Right renal cortex interstitium (tissue), 3 donors: ENCODE measurements around the gene CNTN1. TPM values are rescaled to one million over a fixed set of nuclear protein-coding genes. Genes with fewer than 3 reads are reported as not detected.

Experiments
- DNase-seq, 3 donors: peaks; one replicate each; pipeline ENCODE4 v3.0.0-alpha.2; 2013; ENCODE audit warnings: low read depth in 3 of 3, low spot score in 2 of 3
- polyA plus RNA-seq, 3 donors: library from polyadenylated mRNA; unstranded; fragments of 120-200 nt; gene quantifications; one replicate each; pipeline ENCODE4 v1.2.1, GENCODE V29; 2013; ENCODE audit not compliant: insufficient read length in 3 of 3

CNTN1 gene
- polyA plus RNA-seq, 3 donors, result 43.2 to 56.5 (median 51.0) TPM

DNA sequence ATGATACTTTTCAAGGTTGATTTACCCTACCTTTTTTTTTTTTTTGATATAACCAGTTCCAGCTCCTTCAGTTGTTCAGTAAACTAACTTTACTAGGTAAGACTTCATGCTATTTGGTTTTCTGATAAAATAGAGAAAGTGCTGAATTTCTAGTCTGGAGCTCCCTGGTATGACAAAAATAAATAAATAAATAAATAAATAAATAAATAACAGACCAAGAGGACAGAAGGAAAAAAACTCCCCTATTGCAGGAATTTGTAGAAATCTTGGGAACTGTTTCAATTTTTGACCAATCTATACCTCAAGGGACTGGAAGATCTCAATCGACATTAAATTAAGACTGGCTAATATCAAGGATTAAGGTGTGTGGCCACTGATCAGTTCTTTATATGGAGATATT, 265.2 kb downstream of the CNTN1 start:
- DNase-seq, result no peak

GRCh38 chr12:40959041-40959440, 266.8 kb downstream of the CNTN1 start:
- DNase-seq, result no peak

DNA sequence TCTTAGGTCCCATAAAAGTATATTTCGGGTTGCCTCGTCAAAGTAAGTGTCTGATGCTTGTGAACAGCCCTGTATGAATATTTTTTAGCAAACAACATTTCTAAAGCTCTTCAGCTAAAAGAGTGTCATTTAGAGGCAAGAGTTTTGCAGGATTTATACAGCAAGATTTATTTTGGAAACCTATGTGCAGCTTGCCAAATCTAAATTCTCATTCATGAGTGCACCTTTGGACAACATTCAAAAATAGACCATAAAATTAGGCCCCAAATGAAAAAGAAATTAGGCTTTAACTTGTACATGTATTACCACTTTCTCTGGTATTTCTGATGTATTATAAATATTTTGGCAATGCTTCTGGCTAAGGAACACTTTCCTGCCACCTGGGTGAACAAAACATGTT, 271.5 kb downstream of the CNTN1 start:
- DNase-seq, result no peak

DNA sequence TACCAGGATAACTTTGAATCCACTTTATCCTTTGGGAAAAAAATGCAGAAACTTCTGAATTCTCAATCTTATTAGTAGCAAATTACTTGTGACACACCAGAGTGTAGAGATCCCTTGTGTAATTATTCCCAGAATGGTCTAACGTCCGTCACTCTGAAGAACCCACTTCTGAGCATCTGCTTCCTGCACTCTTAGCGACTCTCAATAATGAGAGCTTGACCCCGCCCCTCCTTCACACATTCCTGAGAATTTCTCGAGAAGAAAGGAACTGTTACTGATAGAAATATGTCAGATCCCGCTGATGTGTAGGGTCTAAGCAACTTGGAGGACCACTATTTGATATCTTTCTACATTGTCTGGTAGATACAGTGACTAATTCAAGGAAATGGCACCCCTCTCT, 277.6 kb downstream of the CNTN1 start:
- no peak for DNase-seq

- no peak for DNase-seq
Measured at GRCh38 chr12:40970320-40970907, 278.2 kb downstream of the CNTN1 start.

DNA sequence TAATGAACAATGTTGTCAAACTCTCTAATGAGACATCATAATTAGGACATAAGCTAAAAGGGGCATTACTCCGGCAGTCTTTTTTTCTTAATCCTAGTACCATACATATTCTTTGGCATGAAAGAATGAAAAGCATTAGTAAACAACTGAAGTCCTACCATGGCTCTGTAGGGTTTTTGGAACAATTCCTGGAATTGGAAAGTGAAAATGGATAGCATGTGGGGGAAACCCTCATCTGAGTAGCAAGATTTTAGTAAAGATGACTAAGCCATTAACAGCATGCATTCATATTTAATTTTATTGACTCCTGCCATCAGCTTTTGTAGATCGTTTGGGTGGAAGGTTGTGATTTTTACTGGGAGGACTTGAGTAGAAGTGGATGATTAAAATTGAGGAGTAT, 279.7 kb downstream of the CNTN1 start:
- DNase-seq, result no peak

- DNase-seq, result no peak
Measured at GRCh38 chr12:40976546-40976945, 284.3 kb downstream of the CNTN1 start.

GRCh38 chr12:40980427-40980961, 288.3 kb downstream of the CNTN1 start:
- DNase-seq, result no peak

- DNase-seq, result no peak
Measured at GRCh38 chr12:40986001-40986400, 293.8 kb downstream of the CNTN1 start.

DNA sequence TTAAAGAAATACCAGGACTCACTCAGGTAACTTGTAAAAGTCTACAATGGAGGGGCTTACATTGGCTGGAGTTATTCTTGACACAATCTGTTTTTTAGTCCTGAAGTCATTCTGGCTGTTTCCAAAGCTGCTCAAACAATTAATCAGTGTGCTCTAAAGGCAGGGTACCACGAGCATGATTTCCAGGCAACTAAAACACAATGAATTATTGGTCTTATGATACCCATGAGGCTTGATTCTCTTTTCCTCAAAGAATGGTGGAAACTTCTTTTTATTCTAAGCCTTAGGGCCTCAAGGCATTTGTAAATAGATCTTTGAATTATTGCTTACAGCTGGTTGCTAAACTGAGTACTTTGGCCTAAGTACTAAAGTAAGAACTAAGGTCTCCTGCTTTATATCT, 296.1 kb downstream of the CNTN1 start:
- DNase-seq, result no peak

GRCh38 chr12:40988824-40989223, 296.6 kb downstream of the CNTN1 start:
- no peak for DNase-seq

DNA sequence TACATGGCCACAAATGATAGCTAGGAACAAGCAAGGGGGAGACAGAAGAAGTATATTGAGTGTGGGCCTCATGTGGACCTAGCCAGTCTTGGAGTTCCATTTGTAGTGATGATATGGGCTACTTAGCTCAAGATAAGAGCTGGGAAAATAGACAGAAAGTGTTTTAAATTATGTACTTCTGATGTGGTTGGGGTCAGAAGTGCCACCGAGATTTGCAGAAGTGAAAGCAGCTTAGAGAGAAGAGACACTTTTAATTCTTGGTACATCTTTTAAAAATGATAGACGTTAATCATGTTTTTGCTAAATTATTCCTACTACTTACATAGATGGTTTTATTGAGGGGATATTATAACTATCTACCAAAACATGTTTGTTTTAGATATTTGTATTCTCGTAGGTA, 297.5 kb downstream of the CNTN1 start:
- DNase-seq, result no peak

DNA sequence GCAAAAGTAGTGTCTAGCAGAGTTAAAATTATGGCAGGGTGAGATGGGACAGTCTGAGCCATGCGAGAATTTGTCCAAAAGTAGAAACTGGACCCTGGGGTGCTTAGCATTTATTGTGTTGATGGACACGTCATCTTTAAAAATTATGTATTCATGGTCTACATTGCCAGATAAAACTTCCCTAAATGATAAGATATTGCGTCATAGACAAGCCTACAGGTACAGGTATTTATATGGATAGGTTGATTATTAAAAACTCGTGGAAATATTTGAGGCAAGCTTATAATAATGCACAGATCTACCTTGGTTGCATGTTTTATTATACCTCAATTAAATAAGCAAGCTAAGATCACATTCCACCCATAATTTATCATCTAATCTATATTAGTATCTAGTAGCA, 299.9 kb downstream of the CNTN1 start:
- no peak for DNase-seq

DNA sequence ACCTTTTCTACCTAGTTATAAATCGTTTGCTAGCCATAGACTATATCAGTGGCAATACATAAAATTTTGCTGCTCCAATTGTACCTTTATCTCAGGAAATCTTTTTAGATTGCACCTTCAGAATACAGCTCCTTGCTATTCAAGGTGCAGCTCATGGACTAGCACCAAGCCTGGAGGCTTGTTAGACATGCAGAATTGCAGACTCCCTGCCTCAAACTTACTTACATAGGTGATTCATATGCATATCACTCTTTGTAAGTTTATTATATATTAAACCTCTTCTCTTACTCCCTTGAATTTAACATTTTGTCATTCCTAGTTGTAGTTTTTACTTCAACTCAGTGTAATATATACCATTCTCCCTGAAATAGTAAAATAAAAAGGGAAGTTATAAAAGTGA, 300.4 kb downstream of the CNTN1 start:
- DNase-seq, result no peak

DNA sequence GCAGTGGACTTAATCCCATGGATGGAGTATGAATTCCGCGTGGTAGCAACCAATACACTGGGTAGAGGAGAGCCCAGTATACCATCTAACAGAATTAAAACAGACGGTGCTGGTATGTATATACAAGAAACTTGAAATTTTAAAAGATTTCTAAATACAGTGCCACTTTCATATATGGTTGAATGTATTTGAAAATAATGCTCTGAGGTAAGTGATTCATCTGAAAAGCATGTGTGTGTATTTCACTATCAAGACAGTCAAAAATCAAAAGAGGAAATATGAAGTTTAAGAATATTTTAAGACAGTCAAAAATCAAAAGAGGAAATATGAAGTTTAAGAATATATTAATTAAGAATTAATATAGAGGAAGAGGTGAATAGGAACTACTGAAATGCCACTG, 300.9 kb downstream of the CNTN1 start:
- no peak for DNase-seq

DNA sequence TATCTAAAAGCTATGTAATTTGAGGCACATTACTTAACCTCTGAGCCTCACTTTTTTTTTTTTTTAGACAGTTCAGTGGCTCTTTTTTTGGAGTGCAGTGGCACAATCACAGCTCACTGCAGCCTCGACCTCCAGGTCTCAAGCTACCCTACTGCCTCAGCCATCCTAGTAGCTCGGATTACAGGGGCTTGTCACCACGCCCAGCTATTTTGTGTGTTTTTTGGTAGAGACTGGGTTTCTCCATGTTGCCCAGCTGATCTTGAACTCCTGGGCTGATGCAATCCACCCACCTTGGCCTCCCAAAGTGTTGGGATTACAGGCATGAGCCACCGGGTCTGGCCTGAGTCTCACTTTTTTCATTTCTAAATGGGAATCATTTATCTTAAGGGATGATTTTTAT, 303.9 kb downstream of the CNTN1 start:
- DNase-seq, result no peak

DNA sequence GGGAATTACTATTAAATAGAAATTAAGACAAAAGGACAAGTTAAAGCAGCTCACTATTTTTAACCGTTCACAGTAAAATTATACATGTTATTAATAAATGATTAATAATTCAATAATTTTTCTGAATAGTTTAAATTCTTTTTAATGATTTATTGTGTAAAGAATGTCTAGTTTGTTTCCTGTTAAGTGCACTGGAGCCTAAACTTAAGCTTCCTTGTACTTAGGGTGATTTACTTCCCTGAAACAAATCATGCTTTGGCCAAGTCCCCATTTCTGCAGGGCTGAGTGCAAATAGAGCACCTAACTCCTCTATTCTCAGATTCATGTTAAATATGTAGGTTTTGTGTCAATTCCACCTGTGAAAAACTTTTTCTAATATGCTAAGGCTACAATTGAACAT, 307.0 kb downstream of the CNTN1 start:
- DNase-seq, result peak in 1 of 3 donors; percentile 15

DNA sequence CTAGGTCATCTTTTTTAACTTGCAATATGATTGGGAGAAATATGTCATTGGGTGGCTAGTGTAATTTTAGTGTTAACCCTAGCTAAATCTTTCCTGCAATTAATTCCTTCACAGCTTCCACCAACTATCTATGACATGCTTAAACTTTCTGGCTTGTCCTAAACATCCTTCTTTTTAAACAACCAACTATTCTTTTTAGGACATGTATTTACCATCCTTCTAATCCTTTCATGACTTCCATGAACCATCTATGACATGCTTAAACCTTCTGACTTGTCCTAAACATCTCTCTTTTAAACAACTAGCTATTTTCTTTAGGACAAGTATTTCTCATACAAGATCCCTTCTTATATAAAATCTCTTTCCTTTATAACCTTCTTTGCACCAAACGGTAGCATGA, 316.2 kb downstream of the CNTN1 start:
- DNase-seq, result no peak

DNA sequence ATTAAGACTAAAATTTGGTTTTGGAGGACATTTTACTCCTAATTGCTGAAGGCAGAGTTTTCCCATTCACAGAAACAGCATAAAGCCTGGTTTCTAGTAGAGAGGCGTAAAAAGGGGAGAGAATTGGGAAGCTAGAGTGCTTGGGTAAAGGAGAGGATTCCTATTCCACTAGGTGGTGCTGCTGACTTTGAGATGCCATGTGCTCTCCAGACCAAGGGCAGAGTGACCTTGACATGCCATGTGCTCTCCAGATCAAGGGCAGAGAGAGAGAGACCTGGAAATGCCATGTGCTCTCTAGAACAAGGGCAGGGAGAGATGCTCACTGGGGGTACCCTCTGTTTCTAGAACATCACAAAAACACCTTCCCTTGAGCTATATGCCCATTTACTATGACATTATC, 319.7 kb downstream of the CNTN1 start:
- DNase-seq, result no peak

- no peak for DNase-seq
Measured at GRCh38 chr12:41013881-41014642, 321.8 kb downstream of the CNTN1 start.

DNA sequence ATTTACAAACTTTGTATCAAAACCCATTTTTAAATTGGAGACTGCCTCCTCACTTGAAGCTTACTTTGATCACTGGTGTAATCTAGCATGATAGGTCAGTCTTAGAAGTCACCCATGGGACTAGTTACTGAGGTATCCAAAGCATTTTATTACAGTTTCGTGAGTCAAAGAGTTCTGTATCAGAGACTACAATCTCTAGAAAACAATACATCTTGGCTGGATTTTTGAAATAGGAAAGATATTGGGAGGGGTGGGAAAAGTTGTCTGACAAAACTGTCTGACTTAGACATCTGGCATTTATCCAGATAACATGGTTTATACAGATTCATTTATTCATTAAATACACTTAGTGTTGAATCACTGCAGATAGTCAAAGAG, 322.4 kb downstream of the CNTN1 start:
- DNase-seq, result no peak

- no peak for DNase-seq
Measured at GRCh38 chr12:41018010-41018409, 325.8 kb downstream of the CNTN1 start.
